IMR-90 (cell line): ENCODE measurements around the gene TRAPPC5. TPM values are rescaled to one million over a fixed set of nuclear protein-coding genes. Genes with fewer than 3 reads are reported as not detected.

Experiments
- ATAC-seq: fragments of 200-7000 bp; cut with Tn5 transposase; 2 replicates; pipeline ENCODE4 v1.9.1; 2020; ENCODE audit warnings: low read depth, mild to moderate bottlenecking, moderate library complexity
- BruUV-seq: library from RNA; stranded (reverse); fragments of 400-500 nt; replicated peaks from 2 replicates; lab custom pipeline; 2021; lab: Mats Ljungman, UMichigan
- CTCF ChIA-PET: fragments of 300-600 bp; formaldehyde crosslinking; extraction: SDS; loops from one replicate; lab custom pipeline; 2021; ENCODE audit warnings: antibody characterized with exemption; lab: Yijun Ruan, JAX
- POLR2A ChIA-PET: fragments of 300-600 bp; sonication (Branson Sonifier 250); formaldehyde crosslinking; loops from one replicate; lab custom pipeline; 2022; ENCODE audit warnings: antibody characterized with exemption; ENCODE audit not compliant: unreplicated experiment; lab: Charles Lee
- DNase-seq: peaks from one replicate; pipeline ENCODE4 v3.0.0; 2013
- H2AFZ ChIP-seq: replicated peaks from 2 replicates; pipeline ENCODE3; 2013; ENCODE audit warnings: low read length, mild to moderate bottlenecking; ENCODE audit not compliant: poor library complexity
- H2AK5ac ChIP-seq: 2 replicates; pipeline ENCODE4 v1.6.1; 2013; ENCODE audit warnings: low read depth, low read length, inconsistent platforms
- H2AK9ac ChIP-seq: replicated peaks from 2 replicates; pipeline ENCODE3; 2013; ENCODE audit warnings: mild to moderate bottlenecking, low read depth, low read length, moderate library complexity; ENCODE audit not compliant: poor library complexity
- H2BK120ac ChIP-seq: 2 replicates; pipeline ENCODE4 v1.6.1; 2013; ENCODE audit warnings: low read depth, low read length, inconsistent platforms
- H2BK15ac ChIP-seq: 3 replicates; pipeline ENCODE4 v1.6.1; 2013; ENCODE audit warnings: low read depth, low read length, inconsistent platforms
- H2BK20ac ChIP-seq: 2 replicates; pipeline ENCODE4 v1.6.1; 2013; ENCODE audit warnings: low read depth, mild to moderate bottlenecking, inconsistent platforms, low read length, moderate library complexity
- H2BK5ac ChIP-seq: 2 replicates; pipeline ENCODE4 v1.6.1; 2013; ENCODE audit warnings: mild to moderate bottlenecking, low read depth, low read length, inconsistent platforms; ENCODE audit not compliant: poor library complexity, severe bottlenecking
- H3K14ac ChIP-seq: replicated peaks from 2 replicates; pipeline ENCODE4 v1.6.1; 2013; ENCODE audit warnings: low read depth, low read length, inconsistent platforms
- H3K18ac ChIP-seq: 2 replicates; pipeline ENCODE4 v1.6.1; 2013; ENCODE audit warnings: low read depth, low read length, control low read depth
- H3K23ac ChIP-seq: 2 replicates; pipeline ENCODE4 v1.6.1; 2013; ENCODE audit warnings: low read depth, low read length, inconsistent platforms
- H3K27ac ChIP-seq: 2 replicates; pipeline ENCODE4 v1.5.1; 2013; ENCODE audit warnings: mild to moderate bottlenecking, control low read depth, low read length; ENCODE audit not compliant: insufficient read depth
- H3K27me3 ChIP-seq: 2 replicates; pipeline ENCODE4 v1.6.1; 2013; ENCODE audit warnings: low read length; ENCODE audit not compliant: control insufficient read depth, insufficient read depth
- H3K36me3 ChIP-seq: 2 replicates; pipeline ENCODE4 v1.6.1; 2013; ENCODE audit warnings: low read length, mixed read lengths; ENCODE audit not compliant: control insufficient read depth, insufficient read depth
- H3K4ac ChIP-seq: 2 replicates; pipeline ENCODE4 v1.6.1; 2013; ENCODE audit warnings: low read depth, low read length, inconsistent platforms
- H3K4me1 ChIP-seq: 2 replicates; pipeline ENCODE4 v1.6.1; 2013; ENCODE audit warnings: low read length, mixed read lengths; ENCODE audit not compliant: control insufficient read depth, insufficient read depth
- H3K4me2 ChIP-seq: 2 replicates; pipeline ENCODE4 v1.6.1; 2013; ENCODE audit warnings: low read depth, mild to moderate bottlenecking, control low read depth, low read length, moderate library complexity
- H3K4me3 ChIP-seq: 2 replicates; pipeline ENCODE4 v1.5.1; 2013; ENCODE audit warnings: low read depth, mild to moderate bottlenecking, control low read depth, low read length, moderate library complexity; ENCODE audit not compliant: insufficient read depth
- H3K56ac ChIP-seq: 2 replicates; pipeline ENCODE4 v1.6.1; 2013; ENCODE audit warnings: low read length, inconsistent platforms; ENCODE audit not compliant: insufficient read depth; ENCODE audit errors: extremely low read depth
- H3K79me1 ChIP-seq, 2 experiments: 2 replicates each; pipeline ENCODE4 v1.6.1; 2013; ENCODE audit warnings: low read length in 2 of 2, inconsistent platforms in 1 of 2, low read depth in 1 of 2
- H3K9ac ChIP-seq: 2 replicates; pipeline ENCODE4 v1.6.1; 2013; ENCODE audit warnings: low read depth, low read length, control low read depth
- H3K9me1 ChIP-seq: 2 replicates; pipeline ENCODE4 v1.6.1; 2013; ENCODE audit warnings: low read length, inconsistent platforms; ENCODE audit not compliant: insufficient read depth
- H3K9me3 ChIP-seq: 2 replicates; pipeline ENCODE4 v1.6.1; 2013; ENCODE audit warnings: low read length; ENCODE audit not compliant: control insufficient read depth, insufficient read depth
- H4K20me1 ChIP-seq: 2 replicates; pipeline ENCODE4 v1.6.1; 2013; ENCODE audit warnings: low read length, inconsistent platforms; ENCODE audit not compliant: insufficient read depth
- H4K5ac ChIP-seq: 2 replicates; pipeline ENCODE4 v1.6.1; 2013; ENCODE audit warnings: mild to moderate bottlenecking, low read depth, low read length, control low read depth
- H4K8ac ChIP-seq, 2 experiments: 2 replicates each; pipeline ENCODE4 v1.6.1; 2013; ENCODE audit warnings: low read depth in 2 of 2, low read length in 2 of 2, control low read depth in 1 of 2, inconsistent platforms in 1 of 2
- H4K91ac ChIP-seq: 2 replicates; pipeline ENCODE4 v1.6.1; 2013; ENCODE audit warnings: low read depth, low read length, inconsistent platforms; ENCODE audit not compliant: insufficient read depth
- BHLHE40 ChIP-seq: fragments of 150-350 bp; IDR thresholded peaks from 2 replicates; pipeline ENCODE4 v1.6.1; 2016; ENCODE audit warnings: mild to moderate bottlenecking, low read depth, low read length
- CEBPB ChIP-seq: IDR thresholded peaks from 2 replicates; pipeline ENCODE4 v1.6.1; 2012; ENCODE audit warnings: low read depth, low read length, improper control_type of control experiment
- CHD1 ChIP-seq: IDR thresholded peaks from 2 replicates; pipeline ENCODE4 v1.6.1; 2012; ENCODE audit warnings: low read depth, low read length, improper control_type of control experiment
- CTCF ChIP-seq: conservative IDR thresholded peaks from 2 replicates; pipeline ENCODE4 v1.5.1; 2012; ENCODE audit warnings: mild to moderate bottlenecking, low read depth, low read length, improper control_type of control experiment
- FOS ChIP-seq: fragments of 150-350 bp; IDR thresholded peaks from 2 replicates; pipeline ENCODE4 v1.6.1; 2016; ENCODE audit warnings: low read depth, low read length
- MAFK ChIP-seq: IDR thresholded peaks from 2 replicates; pipeline ENCODE4 v1.6.1; 2012; ENCODE audit warnings: low read depth, low read length, improper control_type of control experiment
- MAZ ChIP-seq: IDR thresholded peaks from 2 replicates; pipeline ENCODE4 v1.6.1; 2012; ENCODE audit warnings: low read depth, mild to moderate bottlenecking, low read length, improper control_type of control experiment, moderate library complexity, borderline replicate concordance
- MXI1 ChIP-seq: IDR thresholded peaks from 2 replicates; pipeline ENCODE4 v1.6.1; 2012; ENCODE audit warnings: low read depth, mild to moderate bottlenecking, low read length, moderate library complexity, borderline replicate concordance
- NFE2L2 ChIP-seq: fragments of 150-350 bp; IDR thresholded peaks from 2 replicates; pipeline ENCODE4 v1.6.1; 2016; ENCODE audit warnings: low read depth, mild to moderate bottlenecking, low read length
- POLR2A ChIP-seq: IDR thresholded peaks from 2 replicates; pipeline ENCODE4 v1.6.1; 2012; ENCODE audit warnings: mild to moderate bottlenecking, low read depth, low read length
- RAD21 ChIP-seq: IDR thresholded peaks from 2 replicates; pipeline ENCODE4 v1.6.1; 2012; ENCODE audit warnings: low read length, improper control_type of control experiment
- RCOR1 ChIP-seq: IDR thresholded peaks from 2 replicates; pipeline ENCODE4 v1.6.1; 2012; ENCODE audit warnings: mild to moderate bottlenecking, low read length, improper control_type of control experiment; ENCODE audit not compliant: insufficient replicate concordance
- RFX5 ChIP-seq: IDR thresholded peaks from 2 replicates; pipeline ENCODE4 v1.8.0; 2012; ENCODE audit warnings: low read depth, mild to moderate bottlenecking, low read length, moderate library complexity
- SMC3 ChIP-seq: fragments of 150-350 bp; IDR thresholded peaks from 2 replicates; pipeline ENCODE4 v1.6.1; 2016; ENCODE audit warnings: low read depth, mild to moderate bottlenecking, antibody characterized with exemption, low read length, moderate library complexity
- USF2 ChIP-seq: fragments of 150-350 bp; IDR thresholded peaks from 2 replicates; pipeline ENCODE4 v1.6.1; 2017; ENCODE audit warnings: mild to moderate bottlenecking, antibody characterized with exemption, low read length, low read depth
- WGBS, 2 experiments: methylation state at CpG; one replicate each; pipeline versions ENCODE4 v1.1.5 to v1.1.7; 2013; ENCODE audit warnings: missing lambda C conversion rate in 2 of 2; ENCODE audit not compliant: insufficient read length in 1 of 2; ENCODE audit errors: extremely low coverage in 2 of 2; 5-methylcytosine and 5-hydroxymethylcytosine counted together
- dilution Hi-C: fragments of 300-500 bp; cut with HindIII; formaldehyde crosslinking; loops from one replicate; pipeline ENCODE4 v1.14.3; 2018; ENCODE audit warnings: low sequenced_read_pairs; ENCODE audit not compliant: unreplicated experiment
- in situ Hi-C: fragments of 300-500 bp; cut with MboI; formaldehyde crosslinking; loops from 3 replicates; pipeline ENCODE4 v1.14.3; 2019; ENCODE audit warnings: low sequenced_read_pairs, inconsistent platforms, mixed read lengths
- intact Hi-C: fragments of 100-400 bp; cut with micrococcal nuclease; formaldehyde crosslinking; loops from 2 replicates; pipeline ENCODE4 v1.10.0; 2022
- polyA plus RNA-seq, 3 experiments: library from polyadenylated mRNA; depleted of rRNA; stranded (reverse); fragments of >200 nt; gene quantifications; 2 replicates each; pipeline ENCODE4 v1.2.3, GENCODE V29; 2012; ENCODE audit warnings: low replicate concordance in 1 of 3
- total RNA-seq: library from RNA; depleted of rRNA; stranded (reverse); fragments of >200 nt; gene quantifications from 2 replicates; pipeline ENCODE4 v1.2.3, GENCODE V29; 2012
- TF ChIP-seq, protein P1 (sequence below): fragments of 150-350 bp; IDR thresholded peaks from 2 replicates; pipeline ENCODE4 v1.6.1; 2016; ENCODE audit warnings: low read depth, mild to moderate bottlenecking, low read length, moderate library complexity, borderline replicate concordance

TRAPPC5 gene
- total and polyA plus RNA-seq, 2 of the 4 experiments (the other 2 are of a cell fraction) = 54.7 to 109 TPM

DNA sequence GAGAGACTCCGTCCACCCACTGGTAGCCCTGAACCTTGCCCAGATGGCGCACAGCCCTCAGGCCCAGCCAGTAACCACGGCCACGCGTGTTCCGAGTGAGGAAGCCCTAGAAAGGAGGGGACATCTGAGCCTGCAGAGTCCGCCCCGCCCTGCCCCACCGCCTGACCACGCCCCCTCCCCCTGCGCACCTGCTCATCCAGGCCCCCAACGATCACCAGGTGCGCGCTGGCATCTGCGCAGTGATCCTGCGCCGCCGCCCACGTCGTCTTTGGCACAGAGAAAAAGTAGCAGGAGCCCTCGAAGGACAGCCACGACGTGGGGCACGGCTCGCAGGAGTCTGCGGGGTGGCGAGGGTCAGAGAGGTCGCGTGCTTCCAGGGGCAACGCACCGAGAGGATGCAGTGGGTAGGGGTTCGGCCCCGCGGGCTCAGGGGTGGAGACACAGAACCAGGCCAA, 49.2 kb downstream of the TRAPPC5 start:
- intact Hi-C loops (no loop called here), in situ Hi-C loops (no loop called here), dilution Hi-C loops (no loop called here)
- no peak overlapping the region for H3K56ac ChIP-seq
- no peaks in the 10 kb centered on the region for H3K9me3 ChIP-seq
- no peak overlapping the region for H4K5ac ChIP-seq
- no peak overlapping the region for H4K8ac ChIP-seq
- H2AK9ac ChIP-seq = no peak overlapping the region
- no peaks in the 10 kb centered on the region for H4K20me1 ChIP-seq
- H3K36me3 ChIP-seq = no peaks in the 10 kb centered on the region
- no peak overlapping the region for H3K4ac ChIP-seq
- no peak for ATAC-seq
- DNase-seq = no peak
- no peaks in the 10 kb centered on the region for H3K4me1 ChIP-seq
- no peak overlapping the region for H2BK120ac ChIP-seq
- POLR2A ChIA-PET = no interaction called here
- H2AK5ac ChIP-seq = no peak overlapping the region
- no peaks in the 10 kb centered on the region for H3K79me1 ChIP-seq
- H3K18ac ChIP-seq = no peak overlapping the region
- no peak overlapping the region for H3K4me2 ChIP-seq
- H3K9me1 ChIP-seq = no peaks in the 10 kb centered on the region
- no peak overlapping the region for H3K9ac ChIP-seq
- H4K91ac ChIP-seq = no peak overlapping the region
- H3K14ac ChIP-seq = no peak overlapping the region
- H3K27ac ChIP-seq = no peak overlapping the region
- H3K4me3 ChIP-seq = no peak overlapping the region
- WGBS, 2 experiments = 15% methylated on average over 10 of the region's 34 CpGs; no CpG with 5 or more reads in 1 of the 2 experiments
- BruUV-seq = no TSS peak
- TF ChIP-seq RAD21 = no peak
- TF ChIP-seq CTCF = no peak
- TF ChIP-seq NFE2L2 = no peak
- TF ChIP-seq, protein P1, sequence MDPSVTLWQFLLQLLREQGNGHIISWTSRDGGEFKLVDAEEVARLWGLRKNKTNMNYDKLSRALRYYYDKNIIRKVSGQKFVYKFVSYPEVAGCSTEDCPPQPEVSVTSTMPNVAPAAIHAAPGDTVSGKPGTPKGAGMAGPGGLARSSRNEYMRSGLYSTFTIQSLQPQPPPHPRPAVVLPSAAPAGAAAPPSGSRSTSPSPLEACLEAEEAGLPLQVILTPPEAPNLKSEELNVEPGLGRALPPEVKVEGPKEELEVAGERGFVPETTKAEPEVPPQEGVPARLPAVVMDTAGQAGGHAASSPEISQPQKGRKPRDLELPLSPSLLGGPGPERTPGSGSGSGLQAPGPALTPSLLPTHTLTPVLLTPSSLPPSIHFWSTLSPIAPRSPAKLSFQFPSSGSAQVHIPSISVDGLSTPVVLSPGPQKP = no peak
- no peak for TF ChIP-seq MAZ
- TF ChIP-seq SMC3 = no peak
- TF ChIP-seq POLR2A = no peak
- TF ChIP-seq MXI1 = no peak
- TF ChIP-seq USF2 = no peak
- TF ChIP-seq CHD1 = no peak
- no peak for TF ChIP-seq MAFK
- TF ChIP-seq BHLHE40 = no peak
- no peak for TF ChIP-seq RFX5
- TF ChIP-seq FOS = no peak
- TF ChIP-seq CEBPB = no peak
- TF ChIP-seq RCOR1 = no peak
- CTCF ChIA-PET = no interaction called here
- H3K27me3 ChIP-seq = peaks cover 45% of the 10 kb centered on the region
- no peak overlapping the region for H2AFZ ChIP-seq
- H2BK20ac ChIP-seq = no peak overlapping the region
- H3K23ac ChIP-seq = no peak overlapping the region
- no peak overlapping the region for H2BK5ac ChIP-seq
- no peak overlapping the region for H2BK15ac ChIP-seq
